GM18909 (cell line): ENCODE data around the gene ME2.
"Not testable (repeated sequence)": the region's sequence is repeated elsewhere in the genome, so short reads cannot be mapped to it uniquely, and the experiment has no call there.

Experiments
- ATAC-seq: cut with Tn5 transposase; IDR thresholded peaks from one replicate; pipeline ENCODE4 v1.9.1; 2021; ENCODE audit warnings: mild to moderate bottlenecking; ENCODE audit not compliant: unreplicated experiment, poor library complexity

Gene ME2

GRCh38 chr18:50878345-50879301 is at the start of gene ME2:
Gene ME2, plus strand, starts transcription at chr18:50879118. Its CDS starts 16,703 bp downstream, at chr18:50895821.
- peak; percentile 96 for ATAC-seq

GRCh38 chr18:50829644-50830043 is 49.3 kb upstream of the ME2 start:
- ATAC-seq = no peak

GRCh38 chr18:50830544-50830943 is 48.4 kb upstream of the ME2 start:
- ATAC-seq = no peak

GRCh38 chr18:50832754-50833153 is 46.2 kb upstream of the ME2 start:
- ATAC-seq = peak; percentile 63

GRCh38 chr18:50833496-50833895 is 45.4 kb upstream of the ME2 start:
- not testable (repeated sequence) for ATAC-seq

- ATAC-seq = no peak
Observed at GRCh38 chr18:50836521-50836957, 42.4 kb upstream of the ME2 start.

GRCh38 chr18:50839341-50839740 is 39.6 kb upstream of the ME2 start:
- no peak for ATAC-seq

GRCh38 chr18:50839996-50840395 is 38.9 kb upstream of the ME2 start:
- ATAC-seq = no peak

- ATAC-seq = no peak
Observed at GRCh38 chr18:50842846-50843245, 36.1 kb upstream of the ME2 start.

GRCh38 chr18:50844554-50844953 is 34.4 kb upstream of the ME2 start:
- ATAC-seq = no peak

- ATAC-seq = no peak
Observed at GRCh38 chr18:50844960-50845359, 34.0 kb upstream of the ME2 start.

GRCh38 chr18:50847192-50847591 is 31.7 kb upstream of the ME2 start:
- ATAC-seq = no peak

- ATAC-seq = no peak
Observed at GRCh38 chr18:50848061-50848551, 30.8 kb upstream of the ME2 start.

GRCh38 chr18:50848991-50849390 is 29.9 kb upstream of the ME2 start:
- no peak for ATAC-seq

GRCh38 chr18:50849419-50849821 is 29.5 kb upstream of the ME2 start:
- no peak for ATAC-seq

- ATAC-seq = no peak
Observed at GRCh38 chr18:50850307-50851065, 28.4 kb upstream of the ME2 start.

GRCh38 chr18:50853863-50854271 is 25.1 kb upstream of the ME2 start:
- no peak for ATAC-seq

- ATAC-seq = no peak
Observed at GRCh38 chr18:50855976-50856757, 22.8 kb upstream of the ME2 start.

- ATAC-seq = not testable (repeated sequence)
Observed at GRCh38 chr18:50857166-50857565, 21.8 kb upstream of the ME2 start.

GRCh38 chr18:50857694-50858093 is 21.2 kb upstream of the ME2 start:
- ATAC-seq = no peak
